SK-N-SH treated with all-trans-retinoic acid at 6 μM for 48 hours (cell line): Measurements from ENCODE around the gene SCFD2.
A peak's percentile ranks its signal among the peaks of the same experiment; 100 is the strongest.

Source experiments
- ATAC-seq: fragments of 200-7000 bp; cut with Tn5 transposase; 3 replicates; pipeline ENCODE4 v1.9.1; 2020; ENCODE audit warnings: mild to moderate bottlenecking, moderate library complexity
- ARNTL ChIP-seq: fragments of 450-650 bp; formaldehyde crosslinking; IDR thresholded peaks from 2 replicates; pipeline ENCODE4 v1.5.0; 2020; ENCODE audit warnings: low read depth, mild to moderate bottlenecking, moderate library complexity, borderline replicate concordance
- BACH2 ChIP-seq: fragments of 250-450 bp; sonication (Bioruptor Pico); IDR thresholded peaks from 2 replicates; pipeline ENCODE4 v1.9.0; 2021; ENCODE audit warnings: mild to moderate bottlenecking, borderline replicate concordance
- CSRNP3 ChIP-seq: fragments of 250-450 bp; sonication (Bioruptor Pico); IDR thresholded peaks from 2 replicates; pipeline ENCODE4 v1.5.1; 2021; ENCODE audit warnings: mild to moderate bottlenecking, moderate library complexity
- ESRRG ChIP-seq: fragments of 250-450 bp; sonication (Bioruptor Pico); IDR thresholded peaks from 2 replicates; pipeline ENCODE4 v1.6.1; 2021; ENCODE audit warnings: mild to moderate bottlenecking
- GLIS3 ChIP-seq: fragments of 250-450 bp; sonication (Bioruptor Pico); IDR thresholded peaks from 2 replicates; pipeline ENCODE4 v1.5.0; 2020; ENCODE audit warnings: mild to moderate bottlenecking, moderate library complexity
- ISL1 ChIP-seq: fragments of 250-450 bp; sonication (Bioruptor Pico); IDR thresholded peaks from 2 replicates; pipeline ENCODE4 v2.1.2; 2022; ENCODE audit warnings: mild to moderate bottlenecking, moderate library complexity
- OSR1 ChIP-seq: fragments of 250-450 bp; sonication (Bioruptor Pico); IDR thresholded peaks from 2 replicates; pipeline ENCODE4 v1.8.0; 2022; ENCODE audit warnings: moderate library complexity, mild to moderate bottlenecking, inconsistent platforms
- PATZ1 ChIP-seq: fragments of 250-450 bp; sonication (Bioruptor Pico); IDR thresholded peaks from 2 replicates; pipeline ENCODE4 v1.8.0; 2020; ENCODE audit warnings: mild to moderate bottlenecking, moderate library complexity, borderline replicate concordance
- PPARA ChIP-seq: fragments of 250-450 bp; sonication (Bioruptor Pico); IDR thresholded peaks from 2 replicates; pipeline ENCODE4 v1.5.0; 2020; ENCODE audit warnings: mild to moderate bottlenecking, borderline replicate concordance
- RARB ChIP-seq: fragments of 250-450 bp; sonication (Bioruptor Pico); IDR thresholded peaks from 2 replicates; pipeline ENCODE4 v1.8.0; 2021; ENCODE audit warnings: mild to moderate bottlenecking, moderate library complexity
- SNAI2 ChIP-seq: fragments of 250-450 bp; sonication (Bioruptor Pico); IDR thresholded peaks from 2 replicates; pipeline ENCODE4 v1.5.0; 2020; ENCODE audit warnings: mild to moderate bottlenecking, moderate library complexity
- TCF4 ChIP-seq: fragments of 250-450 bp; sonication (Bioruptor Pico); IDR thresholded peaks from 2 replicates; pipeline ENCODE4 v1.8.0; 2021; ENCODE audit warnings: mild to moderate bottlenecking, moderate library complexity, borderline replicate concordance
- TOX ChIP-seq: fragments of 250-450 bp; sonication (Bioruptor Pico); IDR thresholded peaks from 2 replicates; pipeline ENCODE4 v1.8.0; 2021; ENCODE audit warnings: mild to moderate bottlenecking, moderate library complexity, borderline replicate concordance
- ZC3H10 ChIP-seq: fragments of 250-450 bp; sonication (Bioruptor Pico); IDR thresholded peaks from 2 replicates; pipeline ENCODE4 v1.5.1; 2021; ENCODE audit warnings: mild to moderate bottlenecking, moderate library complexity
- ZFP30 ChIP-seq: fragments of 450-650 bp; formaldehyde crosslinking; IDR thresholded peaks from 2 replicates; pipeline ENCODE4 v1.5.0; 2022; ENCODE audit warnings: mild to moderate bottlenecking, moderate library complexity
- ZNF565 ChIP-seq: fragments of 450-650 bp; formaldehyde crosslinking; conservative IDR thresholded peaks from 2 replicates; pipeline ENCODE4 v1.5.0; 2020; ENCODE audit warnings: low read depth, mild to moderate bottlenecking, moderate library complexity
- ZNF70 ChIP-seq: fragments of 450-650 bp; formaldehyde crosslinking; IDR thresholded peaks from 2 replicates; pipeline ENCODE4 v1.5.0; 2020; ENCODE audit warnings: mild to moderate bottlenecking, moderate library complexity
- ZNF8 ChIP-seq: fragments of 450-650 bp; formaldehyde crosslinking; IDR thresholded peaks from 2 replicates; pipeline ENCODE4 v1.5.0; 2020; ENCODE audit warnings: mild to moderate bottlenecking, moderate library complexity
- TF ChIP-seq, protein P1 (sequence below): fragments of 250-450 bp; sonication (Bioruptor Pico); IDR thresholded peaks from 2 replicates; pipeline ENCODE4 v1.5.0; 2020; ENCODE audit warnings: mild to moderate bottlenecking, moderate library complexity
- TF ChIP-seq, protein P2 (sequence below): fragments of 250-450 bp; sonication (Bioruptor Pico); IDR thresholded peaks from 2 replicates; pipeline ENCODE4 v1.5.1; 2020; ENCODE audit warnings: low read depth, mild to moderate bottlenecking, moderate library complexity
- TF ChIP-seq, protein P3 (sequence below): fragments of 250-450 bp; sonication (Bioruptor Pico); IDR thresholded peaks from 2 replicates; pipeline ENCODE4 v1.8.0; 2021; ENCODE audit warnings: low read depth, mild to moderate bottlenecking, moderate library complexity, borderline replicate concordance

SCFD2 gene

GRCh38 chr4:53101191-53101581 lies 264.7 kb downstream of the SCFD2 start:
- TF ChIP-seq RARB (CRISPR knock-in tag) (no peak), ISL1 (CRISPR knock-in tag) (peak; percentile 46; the same call in 1 of the 2 replicates)
- peak; percentile 97 for ATAC-seq

GRCh38 chr4:53100501-53101190 lies 265.2 kb downstream of the SCFD2 start:
- TF ChIP-seq TCF4: no peak
- TF ChIP-seq GLIS3 (CRISPR knock-in tag): no peak
- TF ChIP-seq ARNTL: no peak
- TF ChIP-seq ZFP30 (CRISPR knock-in tag): no peak
- TF ChIP-seq ZNF70 (CRISPR knock-in tag): no peak
- TF ChIP-seq CSRNP3 (CRISPR knock-in tag): no peak
- TF ChIP-seq BACH2: no peak
- TF ChIP-seq, protein P1, sequence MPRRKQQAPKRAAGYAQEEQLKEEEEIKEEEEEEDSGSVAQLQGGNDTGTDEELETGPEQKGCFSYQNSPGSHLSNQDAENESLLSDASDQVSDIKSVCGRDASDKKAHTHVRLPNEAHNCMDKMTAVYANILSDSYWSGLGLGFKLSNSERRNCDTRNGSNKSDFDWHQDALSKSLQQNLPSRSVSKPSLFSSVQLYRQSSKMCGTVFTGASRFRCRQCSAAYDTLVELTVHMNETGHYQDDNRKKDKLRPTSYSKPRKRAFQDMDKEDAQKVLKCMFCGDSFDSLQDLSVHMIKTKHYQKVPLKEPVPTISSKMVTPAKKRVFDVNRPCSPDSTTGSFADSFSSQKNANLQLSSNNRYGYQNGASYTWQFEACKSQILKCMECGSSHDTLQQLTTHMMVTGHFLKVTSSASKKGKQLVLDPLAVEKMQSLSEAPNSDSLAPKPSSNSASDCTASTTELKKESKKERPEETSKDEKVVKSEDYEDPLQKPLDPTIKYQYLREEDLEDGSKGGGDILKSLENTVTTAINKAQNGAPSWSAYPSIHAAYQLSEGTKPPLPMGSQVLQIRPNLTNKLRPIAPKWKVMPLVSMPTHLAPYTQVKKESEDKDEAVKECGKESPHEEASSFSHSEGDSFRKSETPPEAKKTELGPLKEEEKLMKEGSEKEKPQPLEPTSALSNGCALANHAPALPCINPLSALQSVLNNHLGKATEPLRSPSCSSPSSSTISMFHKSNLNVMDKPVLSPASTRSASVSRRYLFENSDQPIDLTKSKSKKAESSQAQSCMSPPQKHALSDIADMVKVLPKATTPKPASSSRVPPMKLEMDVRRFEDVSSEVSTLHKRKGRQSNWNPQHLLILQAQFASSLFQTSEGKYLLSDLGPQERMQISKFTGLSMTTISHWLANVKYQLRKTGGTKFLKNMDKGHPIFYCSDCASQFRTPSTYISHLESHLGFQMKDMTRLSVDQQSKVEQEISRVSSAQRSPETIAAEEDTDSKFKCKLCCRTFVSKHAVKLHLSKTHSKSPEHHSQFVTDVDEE (CRISPR knock-in tag): no peak
- no peak for TF ChIP-seq ESRRG (CRISPR knock-in tag)
- TF ChIP-seq, protein P2, sequence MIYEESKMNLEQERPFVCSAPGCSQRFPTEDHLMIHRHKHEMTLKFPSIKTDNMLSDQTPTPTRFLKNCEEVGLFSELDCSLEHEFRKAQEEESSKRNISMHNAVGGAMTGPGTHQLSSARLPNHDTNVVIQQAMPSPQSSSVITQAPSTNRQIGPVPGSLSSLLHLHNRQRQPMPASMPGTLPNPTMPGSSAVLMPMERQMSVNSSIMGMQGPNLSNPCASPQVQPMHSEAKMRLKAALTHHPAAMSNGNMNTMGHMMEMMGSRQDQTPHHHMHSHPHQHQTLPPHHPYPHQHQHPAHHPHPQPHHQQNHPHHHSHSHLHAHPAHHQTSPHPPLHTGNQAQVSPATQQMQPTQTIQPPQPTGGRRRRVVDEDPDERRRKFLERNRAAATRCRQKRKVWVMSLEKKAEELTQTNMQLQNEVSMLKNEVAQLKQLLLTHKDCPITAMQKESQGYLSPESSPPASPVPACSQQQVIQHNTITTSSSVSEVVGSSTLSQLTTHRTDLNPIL: no peak
- TF ChIP-seq TOX (CRISPR knock-in tag): no peak
- TF ChIP-seq RARB (CRISPR knock-in tag): no peak
- TF ChIP-seq PPARA (CRISPR knock-in tag): no peak
- TF ChIP-seq ZC3H10 (CRISPR knock-in tag): no peak
- TF ChIP-seq OSR1 (CRISPR knock-in tag): no peak
- no peak for TF ChIP-seq SNAI2
- peak; percentile 78 for ATAC-seq

GRCh38 chr4:53098681-53099121 lies 267.2 kb downstream of the SCFD2 start:
- ATAC-seq: no peak
- TF ChIP-seq GLIS3 (CRISPR knock-in tag): no peak
- TF ChIP-seq, protein P1 (CRISPR knock-in tag): no peak
- no peak for TF ChIP-seq TOX (CRISPR knock-in tag)
- TF ChIP-seq PATZ1 (CRISPR knock-in tag): no peak
- no peak for TF ChIP-seq ZNF8
- no peak for TF ChIP-seq ISL1 (CRISPR knock-in tag)
- TF ChIP-seq ESRRG (CRISPR knock-in tag): no peak
- no peak for TF ChIP-seq PPARA (CRISPR knock-in tag)
- TF ChIP-seq ZNF565 (CRISPR knock-in tag): no peak
- TF ChIP-seq, protein P3, sequence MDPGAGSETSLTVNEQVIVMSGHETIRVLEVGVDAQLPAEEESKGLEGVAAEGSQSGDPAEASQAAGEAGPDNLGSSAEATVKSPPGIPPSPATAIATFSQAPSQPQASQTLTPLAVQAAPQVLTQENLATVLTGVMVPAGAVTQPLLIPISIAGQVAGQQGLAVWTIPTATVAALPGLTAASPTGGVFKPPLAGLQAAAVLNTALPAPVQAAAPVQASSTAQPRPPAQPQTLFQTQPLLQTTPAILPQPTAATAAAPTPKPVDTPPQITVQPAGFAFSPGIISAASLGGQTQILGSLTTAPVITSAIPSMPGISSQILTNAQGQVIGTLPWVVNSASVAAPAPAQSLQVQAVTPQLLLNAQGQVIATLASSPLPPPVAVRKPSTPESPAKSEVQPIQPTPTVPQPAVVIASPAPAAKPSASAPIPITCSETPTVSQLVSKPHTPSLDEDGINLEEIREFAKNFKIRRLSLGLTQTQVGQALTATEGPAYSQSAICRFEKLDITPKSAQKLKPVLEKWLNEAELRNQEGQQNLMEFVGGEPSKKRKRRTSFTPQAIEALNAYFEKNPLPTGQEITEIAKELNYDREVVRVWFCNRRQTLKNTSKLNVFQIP (CRISPR knock-in tag): no peak
- no peak for TF ChIP-seq ZFP30 (CRISPR knock-in tag)
- no peak for TF ChIP-seq ZNF70 (CRISPR knock-in tag)
- TF ChIP-seq CSRNP3 (CRISPR knock-in tag): no peak
- TF ChIP-seq, protein P2: no peak
